Neural cell (in vitro differentiated cells): ENCODE measurements around the gene MAGI1.

Source experiments
- EZH2 ChIP-seq: fragments of 200-600, 300-800 bp; shearing (Covaris generic), sonication (generic); IDR thresholded peaks from 2 replicates; pipeline ENCODE4 v1.6.1; 2014; ENCODE audit warnings: antibody characterized with exemption, low read length, borderline replicate concordance, mild to moderate bottlenecking; ENCODE audit not compliant: insufficient read depth, poor library complexity, severe bottlenecking
- POLR2AphosphoS5 ChIP-seq: IDR thresholded peaks from 2 replicates; pipeline ENCODE4 v1.6.1; 2012

DNA sequence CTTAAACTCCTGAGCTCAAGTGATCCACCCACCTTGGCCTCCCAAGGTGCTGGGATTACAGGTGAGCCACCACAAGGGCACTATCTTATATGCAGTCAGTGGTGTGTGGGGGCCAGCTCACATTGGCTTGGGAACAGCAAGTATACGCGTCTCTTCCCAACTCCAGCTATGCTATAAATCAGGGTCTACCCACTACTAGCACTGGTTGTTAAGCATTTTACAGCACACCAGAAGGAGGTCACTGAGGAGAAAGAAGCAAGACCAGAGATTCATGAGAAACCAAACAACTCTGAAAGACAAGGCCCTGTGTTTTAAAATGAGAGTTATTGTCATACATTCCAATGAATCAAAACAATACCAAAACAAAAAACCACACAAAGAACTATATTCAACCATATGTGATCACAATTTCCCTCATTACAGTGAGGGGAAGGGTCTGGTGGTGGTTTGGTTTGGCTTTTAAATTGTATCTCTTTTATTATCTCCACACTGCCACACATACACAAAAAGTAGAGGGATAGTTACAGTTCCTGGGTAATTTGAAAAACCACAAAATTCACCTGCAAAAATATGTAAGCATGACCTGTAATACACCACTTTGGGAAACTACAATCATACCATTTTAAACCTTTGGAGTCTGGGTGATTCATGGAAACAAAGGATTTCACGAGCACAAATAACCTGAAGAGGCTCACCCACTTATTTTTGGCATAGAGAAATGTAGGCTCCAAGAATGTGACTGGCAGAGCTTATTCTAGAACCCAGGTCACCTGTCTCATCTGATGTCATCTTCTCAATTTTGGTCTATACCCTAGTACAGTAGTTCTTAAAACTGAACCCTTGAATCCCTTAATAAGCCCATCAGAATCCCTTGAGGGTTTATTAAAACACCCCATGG lies 5.2 kb downstream of the MAGI1 start:
- TF ChIP-seq POLR2AphosphoS5 (no peak), EZH2 (no peak)
